HL-60 (cell line): ENCODE data around the gene LYRM2.

Experiments used
- GABPA ChIP-seq: IDR thresholded peaks from 2 replicates; pipeline ENCODE4 v1.6.1; 2012; ENCODE audit warnings: low read depth
- POLR2AphosphoS5 ChIP-seq: IDR thresholded peaks from 2 replicates; pipeline ENCODE4 v1.6.1; 2012; ENCODE audit warnings: low read depth
- SPI1 ChIP-seq: IDR thresholded peaks from 2 replicates; pipeline ENCODE4 v1.6.1; 2012; ENCODE audit warnings: low read depth, mild to moderate bottlenecking, borderline replicate concordance
- TF ChIP-seq, protein P1 (sequence below): IDR thresholded peaks from one replicate; pipeline ENCODE4 v1.5.1; 2011; ENCODE audit warnings: low read length, control low read depth, inconsistent platforms; ENCODE audit not compliant: insufficient read depth

- TF ChIP-seq SPI1 (no peak), POLR2AphosphoS5 (no peak), GABPA (no peak)
- TF ChIP-seq, protein P1, sequence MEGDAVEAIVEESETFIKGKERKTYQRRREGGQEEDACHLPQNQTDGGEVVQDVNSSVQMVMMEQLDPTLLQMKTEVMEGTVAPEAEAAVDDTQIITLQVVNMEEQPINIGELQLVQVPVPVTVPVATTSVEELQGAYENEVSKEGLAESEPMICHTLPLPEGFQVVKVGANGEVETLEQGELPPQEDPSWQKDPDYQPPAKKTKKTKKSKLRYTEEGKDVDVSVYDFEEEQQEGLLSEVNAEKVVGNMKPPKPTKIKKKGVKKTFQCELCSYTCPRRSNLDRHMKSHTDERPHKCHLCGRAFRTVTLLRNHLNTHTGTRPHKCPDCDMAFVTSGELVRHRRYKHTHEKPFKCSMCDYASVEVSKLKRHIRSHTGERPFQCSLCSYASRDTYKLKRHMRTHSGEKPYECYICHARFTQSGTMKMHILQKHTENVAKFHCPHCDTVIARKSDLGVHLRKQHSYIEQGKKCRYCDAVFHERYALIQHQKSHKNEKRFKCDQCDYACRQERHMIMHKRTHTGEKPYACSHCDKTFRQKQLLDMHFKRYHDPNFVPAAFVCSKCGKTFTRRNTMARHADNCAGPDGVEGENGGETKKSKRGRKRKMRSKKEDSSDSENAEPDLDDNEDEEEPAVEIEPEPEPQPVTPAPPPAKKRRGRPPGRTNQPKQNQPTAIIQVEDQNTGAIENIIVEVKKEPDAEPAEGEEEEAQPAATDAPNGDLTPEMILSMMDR: no peak
Measured at GRCh38 chr6:89619567-89619966, 19.0 kb downstream of the LYRM2 start.
